ENCODE results near the gene GPC5.

The GPC5 gene

DNA sequence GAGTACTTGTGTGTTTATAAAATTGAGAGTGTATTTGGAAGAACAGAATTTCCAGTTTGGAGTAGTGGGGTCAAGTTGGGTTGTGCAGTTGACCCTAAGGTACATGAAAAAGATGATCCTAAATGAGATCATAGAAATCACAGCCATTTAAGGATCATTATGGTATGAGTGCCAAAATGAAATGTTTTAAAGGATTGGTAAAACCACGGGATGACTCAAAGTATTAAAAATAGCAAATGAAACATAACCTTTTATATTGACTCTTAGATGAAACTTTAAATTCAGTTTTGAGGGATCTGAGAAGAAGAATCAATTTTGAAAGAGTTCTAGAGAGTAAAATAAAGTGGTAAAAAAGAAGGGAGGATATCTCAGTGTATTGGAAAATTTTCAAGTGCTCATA, 773.8 kb downstream of the GPC5 start:
- DNase-seq (ENCODE audit: low spot score): no peak

- no peak for DNase-seq (ENCODE audit: low spot score)
Observed at GRCh38 chr13:92173254-92173653, 774.8 kb downstream of the GPC5 start.

- peak; percentile 53 for DNase-seq (ENCODE audit: low spot score)
Observed at GRCh38 chr13:92175330-92175729, 776.9 kb downstream of the GPC5 start.

DNA sequence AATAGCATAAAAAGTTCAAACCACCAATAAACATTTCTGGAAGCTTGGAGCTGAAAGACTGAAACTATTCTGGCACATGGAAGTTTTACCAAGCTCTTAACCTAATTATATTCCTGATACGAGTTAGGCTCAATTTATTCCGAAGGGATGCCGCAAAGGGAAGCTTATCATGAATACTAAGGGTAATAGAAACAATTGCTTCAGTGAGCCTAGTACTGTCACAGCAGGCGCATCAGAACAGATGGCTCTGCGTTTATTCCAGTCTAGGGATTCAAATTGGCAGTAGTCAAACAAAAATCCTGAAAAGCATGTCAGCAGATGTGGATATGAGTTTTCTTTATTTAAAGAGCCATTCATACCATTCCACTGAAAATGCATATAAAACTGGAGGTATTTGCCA, 779.5 kb downstream of the GPC5 start:
- DNase-seq (ENCODE audit: low spot score): no peak

GRCh38 chr13:92179223-92179622, 780.8 kb downstream of the GPC5 start:
- no peak for DNase-seq (ENCODE audit: low spot score)

GRCh38 chr13:92187378-92187989, 789.1 kb downstream of the GPC5 start:
- peak; percentile 67 for DNase-seq (ENCODE audit: low spot score)

DNA sequence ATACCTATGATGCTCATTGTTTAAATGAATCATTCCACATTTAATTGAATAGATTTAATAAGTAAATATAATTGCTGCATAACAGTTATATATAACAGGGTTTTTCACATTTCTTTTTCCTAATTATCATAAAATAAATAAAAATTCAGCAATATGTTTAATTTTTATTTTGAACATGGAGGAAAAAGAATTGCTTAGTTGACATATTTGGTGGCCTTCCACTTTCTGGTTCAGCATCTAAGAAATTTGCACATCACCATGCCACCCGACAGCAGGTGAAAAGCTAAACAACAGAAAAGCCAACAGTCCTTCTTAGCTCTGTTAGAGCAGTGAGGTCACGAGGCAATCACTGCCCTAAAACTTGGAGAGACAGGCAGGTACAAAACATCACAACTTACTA, 790.2 kb downstream of the GPC5 start:
- no peak for DNase-seq (ENCODE audit: low spot score)

GRCh38 chr13:92196591-92197256, 798.3 kb downstream of the GPC5 start:
- DNase-seq (ENCODE audit: low spot score): no peak

DNA sequence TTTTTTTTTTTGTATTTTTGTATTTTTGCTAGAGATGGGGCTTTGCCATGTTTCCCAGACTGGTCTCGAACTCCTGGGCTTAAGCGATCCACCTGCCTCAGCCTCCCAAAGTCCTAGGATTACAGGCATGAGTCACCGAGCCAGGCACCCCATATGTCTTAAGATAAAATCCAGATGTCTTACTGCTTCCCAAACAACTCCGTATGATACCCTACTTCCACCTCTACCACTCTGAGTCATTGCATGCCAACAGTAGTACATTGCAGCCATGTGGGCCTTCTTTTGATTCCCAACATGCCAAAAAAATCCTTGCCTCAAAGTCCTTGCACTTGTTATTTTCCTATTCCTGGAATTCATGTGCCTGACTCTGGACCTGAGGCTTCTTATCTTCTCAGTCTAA, 799.2 kb downstream of the GPC5 start:
- DNase-seq (ENCODE audit: low spot score): no peak

- DNase-seq (ENCODE audit: low spot score): no peak
Observed at GRCh38 chr13:92218615-92219014, 820.2 kb downstream of the GPC5 start.

GRCh38 chr13:92221916-92222315, 823.5 kb downstream of the GPC5 start:
- no peak for DNase-seq (ENCODE audit: low spot score)

GRCh38 chr13:92224052-92224821, 825.8 kb downstream of the GPC5 start:
- peak; percentile 60 for DNase-seq (ENCODE audit: low spot score)

- DNase-seq (ENCODE audit: low spot score): no peak
Observed at GRCh38 chr13:92224825-92225224, 826.4 kb downstream of the GPC5 start.

DNA sequence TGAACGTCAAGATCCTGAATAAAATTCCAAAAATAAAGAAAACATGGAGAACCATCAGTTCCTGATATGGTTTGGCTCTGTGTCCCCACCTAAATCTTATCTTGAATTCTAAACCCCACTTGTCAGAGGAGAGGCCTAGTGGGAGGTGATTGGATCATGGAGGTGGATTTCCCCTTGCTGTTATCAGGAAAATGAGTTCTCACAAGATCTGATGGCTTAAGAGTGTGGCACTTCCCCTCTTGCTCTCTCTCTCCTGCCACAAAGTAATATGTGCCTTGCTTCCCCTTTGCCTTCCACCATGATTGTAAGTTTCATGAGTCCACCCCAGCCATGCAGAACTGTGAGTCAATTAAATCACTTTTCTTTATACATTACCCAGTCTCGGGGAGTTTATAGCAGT, 827.4 kb downstream of the GPC5 start:
- DNase-seq (ENCODE audit: low spot score): no peak

DNA sequence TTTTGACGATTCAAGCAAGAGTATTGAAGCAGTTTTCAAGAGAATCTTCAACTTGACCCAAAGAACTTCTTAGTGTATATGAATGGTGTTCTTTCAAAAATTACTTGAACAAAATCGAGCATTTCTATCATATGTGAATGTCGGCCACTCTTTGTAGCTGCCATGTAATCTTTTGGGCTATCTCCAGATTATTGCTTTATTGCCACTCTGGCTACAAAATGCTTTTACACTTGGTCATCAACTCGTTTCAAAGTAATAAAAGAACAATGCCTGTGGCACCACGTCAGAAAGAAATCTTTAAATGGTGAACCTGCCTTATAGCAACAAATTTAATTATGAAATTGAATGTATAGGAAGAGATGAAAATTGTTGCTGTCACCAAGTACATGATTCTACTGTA, 834.5 kb downstream of the GPC5 start:
- DNase-seq (ENCODE audit: low spot score): no peak

- DNase-seq (ENCODE audit: low spot score): no peak
Observed at GRCh38 chr13:92251671-92252210, 853.3 kb downstream of the GPC5 start.

DNA sequence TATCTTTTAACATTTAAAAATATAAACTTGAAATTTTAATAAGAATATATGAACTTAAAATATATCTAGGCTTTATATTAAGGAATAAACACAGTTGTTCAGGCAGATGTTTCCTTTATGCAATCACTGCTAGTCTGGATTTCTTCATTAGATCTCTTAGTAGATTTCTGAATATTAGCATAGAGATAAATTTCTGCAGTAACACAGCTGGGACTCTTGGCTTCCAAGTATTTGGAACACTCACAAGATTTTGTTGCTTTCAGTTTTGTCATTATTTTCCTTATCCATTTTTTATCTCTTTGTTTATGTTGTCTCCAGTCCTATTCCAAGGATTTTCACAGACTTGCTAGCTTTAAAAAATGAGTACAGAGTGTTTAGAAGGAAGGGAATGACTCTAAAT, 857.1 kb downstream of the GPC5 start:
- no peak for DNase-seq (ENCODE audit: low spot score)

GRCh38 chr13:92256211-92256610, 857.8 kb downstream of the GPC5 start:
- DNase-seq (ENCODE audit: low spot score): no peak

- no peak for DNase-seq (ENCODE audit: low spot score)
Observed at GRCh38 chr13:92259046-92259445, 860.6 kb downstream of the GPC5 start.

DNA sequence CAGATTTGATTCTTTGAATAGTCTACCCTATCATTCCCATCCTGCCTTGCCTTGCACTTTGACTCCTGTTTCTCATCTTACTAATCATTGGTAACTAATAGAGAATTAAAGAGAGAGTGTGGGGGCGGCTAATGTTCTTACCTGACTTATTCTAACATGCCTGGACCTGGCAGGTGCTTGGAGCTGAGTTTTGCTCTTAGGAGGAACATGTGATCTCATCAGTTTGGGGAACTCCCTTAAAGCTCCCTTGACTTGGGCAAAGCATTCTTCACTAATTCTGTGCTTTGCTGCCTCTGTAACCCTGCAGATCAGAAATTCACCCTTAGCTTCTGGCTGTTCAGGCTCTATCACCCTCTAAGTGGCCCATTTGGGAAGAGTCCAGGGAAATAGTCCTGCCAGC, 861.1 kb downstream of the GPC5 start:
- no peak for DNase-seq (ENCODE audit: low spot score)

- DNase-seq (ENCODE audit: low spot score): no peak
Observed at GRCh38 chr13:92260363-92260762, 861.9 kb downstream of the GPC5 start.

DNA sequence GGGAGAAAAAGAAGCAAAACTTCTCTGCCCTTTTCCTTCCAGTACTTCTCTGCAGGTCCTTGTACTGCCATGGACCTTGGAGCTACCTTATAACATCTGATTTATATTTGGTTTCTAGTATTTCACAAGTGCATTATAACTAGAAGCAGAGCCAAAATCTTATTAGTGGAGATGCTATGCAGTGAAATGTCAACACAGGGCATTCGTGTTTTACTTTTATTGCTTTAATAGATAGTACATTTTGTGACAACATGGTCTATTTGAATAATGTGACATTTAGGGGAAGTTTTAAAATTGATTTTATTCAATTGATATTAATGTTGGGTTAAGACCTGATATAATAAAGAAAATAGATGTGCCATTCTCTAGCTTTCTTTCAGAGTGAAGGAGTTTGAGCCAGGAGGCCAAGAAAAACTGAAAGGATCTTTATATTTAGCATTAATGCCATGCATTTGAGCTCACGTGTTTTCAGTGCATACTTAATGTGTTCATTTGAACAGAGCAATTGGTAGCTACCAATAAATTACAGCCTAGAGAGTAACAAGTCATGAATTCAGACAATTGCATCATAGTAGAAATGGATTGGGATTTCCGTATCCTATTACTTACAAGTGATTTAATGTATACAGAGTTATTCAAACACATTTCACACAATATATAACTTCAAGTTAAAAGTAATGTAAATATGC, 863.8 kb downstream of the GPC5 start:
- no peak for DNase-seq (ENCODE audit: low spot score)

GRCh38 chr13:92265408-92265807, 867.0 kb downstream of the GPC5 start:
- no peak for DNase-seq (ENCODE audit: low spot score)
